Renal cortex interstitium (tissue), 11 donors: ENCODE results near the gene MYO3B. TPM values are rescaled to one million over a fixed set of nuclear protein-coding genes. Genes with fewer than 3 reads are reported as not detected.
"Not testable (repeated sequence)": the region's sequence is repeated elsewhere in the genome, so short reads cannot be mapped to it uniquely, and the experiment has no call there.

Experiments
- DNase-seq, 11 donors: peaks; one replicate each; pipeline ENCODE4 v3.0.0-alpha.2; 2013; ENCODE audit warnings: low read depth in 9 of 11, low spot score in 4 of 11; ENCODE audit errors: extremely low read depth in 1 of 11
- polyA plus RNA-seq, 3 donors: library from polyadenylated mRNA; unstranded; fragments of 120-200 nt; gene quantifications; one replicate each; pipeline ENCODE4 v1.2.1, GENCODE V29; 2013; ENCODE audit not compliant: insufficient read length in 3 of 3

Gene MYO3B
- polyA plus RNA-seq, 3 donors: 6.1 to 9.9 (median 6.6) TPM

DNA sequence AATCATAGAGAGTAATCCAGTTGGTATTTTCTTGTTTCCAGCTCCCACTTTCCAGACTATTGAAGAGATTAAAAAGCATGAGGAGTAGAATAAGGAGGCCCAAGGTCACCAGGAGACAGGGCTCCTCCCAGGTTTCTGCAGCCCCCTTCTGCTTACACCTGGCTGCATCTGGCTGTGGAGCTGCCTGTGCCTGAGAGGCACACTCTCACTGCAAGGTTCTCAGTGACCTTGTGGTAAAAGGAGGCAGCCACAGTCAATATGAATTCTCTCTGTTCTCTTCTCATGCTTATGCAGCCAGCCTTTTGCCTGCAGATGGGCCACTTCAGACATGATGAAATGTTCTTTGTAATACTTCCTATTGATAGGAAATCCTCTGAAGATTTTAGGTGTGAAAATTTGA lies 233.7 kb downstream of the MYO3B start:
- DNase-seq: no peak

GRCh38 chr2:170420961-170421687 lies 243.2 kb downstream of the MYO3B start:
- DNase-seq: no peak

- no peak for DNase-seq
These were observed 246.0 kb downstream of the MYO3B start for GRCh38 chr2:170423919-170424318.

GRCh38 chr2:170425281-170425751 lies 247.4 kb downstream of the MYO3B start:
- no peak for DNase-seq

DNA sequence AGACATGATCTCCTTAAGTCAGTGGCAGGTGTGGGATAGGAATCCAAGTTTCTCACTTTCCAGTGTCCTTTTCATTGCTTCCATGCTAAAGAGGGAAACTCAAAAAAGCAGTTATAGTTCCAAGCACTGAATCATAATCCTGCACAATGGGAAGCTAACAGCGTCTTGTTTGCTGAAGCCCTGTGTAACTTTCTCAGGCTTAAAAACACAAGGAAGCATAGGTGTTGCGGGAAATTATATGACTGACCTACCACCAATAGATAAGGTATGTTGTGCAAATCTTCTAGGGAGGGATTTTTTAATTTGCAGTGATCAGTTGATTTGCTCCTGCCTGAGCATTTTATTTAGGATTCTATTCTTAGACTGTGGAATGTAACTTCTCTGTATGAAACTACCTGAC lies 250.9 kb downstream of the MYO3B start:
- no peak for DNase-seq

- no peak for DNase-seq
These were observed 254.9 kb downstream of the MYO3B start for GRCh38 chr2:170432823-170433222.

DNA sequence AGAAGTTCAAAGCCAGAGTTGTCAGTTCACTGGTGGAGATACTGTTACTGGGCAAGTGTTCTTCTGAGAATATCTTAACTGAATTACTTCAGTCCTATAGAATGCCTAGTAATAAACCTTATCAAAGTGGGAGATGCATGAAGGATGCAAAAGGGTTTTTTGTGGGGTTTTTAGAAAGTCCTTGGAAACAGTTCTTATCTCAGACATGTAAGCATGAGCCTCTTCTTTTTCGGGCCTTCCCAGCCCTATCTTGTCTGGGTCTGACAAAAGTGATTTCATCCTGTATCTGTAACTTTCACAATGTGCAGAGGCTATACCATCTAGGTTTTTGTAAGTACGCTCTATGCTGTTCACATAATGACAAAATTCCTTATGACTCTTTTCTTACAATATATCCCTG lies 255.5 kb downstream of the MYO3B start:
- no peak for DNase-seq

DNA sequence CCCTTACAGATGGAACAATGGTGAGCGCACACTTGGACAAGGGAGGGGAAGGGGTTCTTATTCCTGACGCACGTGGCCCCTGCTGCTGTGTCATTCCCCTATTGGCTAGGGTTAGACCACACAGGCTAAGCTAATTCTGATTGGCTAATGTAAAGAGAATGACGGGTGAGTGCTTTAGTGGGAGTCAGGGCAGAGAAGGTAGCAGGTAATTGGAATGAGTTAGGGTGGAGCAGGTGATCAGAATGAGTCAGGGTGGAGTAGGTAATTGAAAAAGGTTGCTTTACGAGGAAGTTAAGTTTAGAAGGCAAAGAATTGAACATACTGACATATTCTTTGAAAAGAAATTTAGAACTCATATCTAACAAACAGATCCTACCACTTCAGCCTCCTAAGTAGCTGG lies 256.4 kb downstream of the MYO3B start:
- not testable (repeated sequence) for DNase-seq

GRCh38 chr2:170434900-170435621 lies 257.1 kb downstream of the MYO3B start:
- DNase-seq: no peak

- DNase-seq: peak in 4 of 11 donors; percentile 11 to 35 (median 21)
These were observed 258.4 kb downstream of the MYO3B start for GRCh38 chr2:170436077-170436943.

- no peak for DNase-seq
These were observed 268.1 kb downstream of the MYO3B start for GRCh38 chr2:170446078-170446477.

DNA sequence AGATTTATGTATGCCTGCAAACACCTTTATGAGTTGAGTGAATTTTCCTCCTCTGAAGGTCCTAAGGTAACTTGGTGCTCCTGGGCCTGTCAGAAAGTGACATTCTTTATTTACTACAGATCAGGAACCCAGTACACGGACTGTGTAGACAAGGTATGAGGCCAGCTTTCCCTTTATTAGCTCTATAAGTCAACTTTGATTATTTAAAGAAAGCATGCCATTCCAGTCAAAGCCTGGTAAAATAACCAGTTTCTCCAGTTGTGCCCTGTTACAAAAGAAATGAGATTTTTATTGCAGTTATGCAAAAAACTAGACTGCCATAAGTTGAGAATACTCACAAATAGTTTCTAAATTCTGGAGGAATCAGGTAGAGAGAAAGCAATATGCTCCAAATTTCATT lies 271.1 kb downstream of the MYO3B start:
- DNase-seq: no peak

- DNase-seq: no peak
These were observed 276.8 kb downstream of the MYO3B start for GRCh38 chr2:170454471-170455372.

DNA sequence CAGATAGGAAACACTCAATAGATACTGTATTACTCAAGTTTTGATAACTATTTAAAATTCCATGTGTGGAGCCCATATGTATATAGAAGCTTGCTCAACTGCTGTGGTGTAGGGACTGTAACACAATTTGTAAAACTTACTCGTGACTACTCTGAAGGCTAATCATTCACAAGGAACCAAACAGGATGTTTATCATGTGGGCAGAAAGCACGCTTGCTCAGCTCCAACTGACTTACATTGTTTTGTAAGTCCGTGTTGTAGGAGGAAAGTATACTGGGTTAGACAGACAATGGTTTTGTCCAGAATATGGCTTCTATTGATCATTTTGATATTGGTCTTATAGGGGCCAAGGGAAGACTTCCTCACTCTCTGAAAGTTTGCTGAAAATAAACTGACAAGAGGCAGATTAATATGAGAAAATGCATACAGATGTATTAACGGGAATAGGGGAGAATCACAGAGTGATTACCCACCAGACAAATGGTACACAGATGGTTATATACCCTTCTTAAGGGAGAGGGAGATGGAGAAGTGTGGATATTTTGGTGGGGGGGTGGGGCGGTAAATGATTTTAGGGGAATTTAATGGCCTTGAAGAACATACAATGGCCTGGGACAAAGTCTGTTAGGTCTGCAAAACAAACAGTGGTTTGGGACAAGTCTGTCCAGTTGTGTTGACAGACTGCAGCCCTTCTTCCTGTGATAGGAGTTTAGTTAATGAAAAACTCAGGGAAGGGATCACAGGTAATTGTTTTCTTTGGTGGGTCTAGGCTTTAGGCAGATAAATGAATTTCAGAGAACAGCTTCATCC lies 277.9 kb downstream of the MYO3B start:
- DNase-seq: no peak

DNA sequence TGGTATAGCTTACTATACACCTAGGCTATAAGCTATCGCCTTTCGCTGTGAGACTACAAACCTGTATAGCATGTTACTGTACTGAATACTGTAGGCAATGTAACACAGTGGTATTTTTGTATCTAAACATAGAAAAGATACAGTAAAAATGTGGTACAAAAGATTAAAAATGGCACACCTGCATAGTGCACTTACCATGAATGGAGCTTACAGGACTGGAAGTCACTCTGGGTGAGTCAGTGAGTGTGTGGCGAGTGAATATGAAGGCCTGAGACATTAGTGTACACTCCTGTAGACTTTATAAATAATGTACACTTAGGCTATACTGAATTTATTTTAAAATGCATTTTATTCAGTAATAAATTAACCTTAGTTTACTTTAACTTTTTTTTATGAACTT lies 279.0 kb downstream of the MYO3B start:
- DNase-seq: no peak

DNA sequence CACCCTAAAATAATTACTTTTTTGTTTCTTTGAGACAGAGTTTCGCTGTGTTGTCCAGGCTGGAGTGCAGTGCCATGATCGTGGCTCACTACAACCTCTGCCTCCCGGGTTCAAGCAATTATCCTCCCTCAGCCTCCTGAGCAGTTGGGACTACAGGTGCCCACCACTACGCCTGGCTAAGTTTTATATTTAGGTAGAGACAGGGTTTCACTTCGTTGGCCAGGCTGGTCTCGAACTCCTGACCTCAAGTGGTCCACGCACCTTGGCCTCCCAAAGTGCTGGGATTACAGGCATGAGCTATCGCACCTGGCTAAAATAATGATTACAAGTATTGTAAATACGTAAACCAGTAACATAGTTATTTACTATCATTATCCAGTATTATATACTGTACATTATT lies 279.8 kb downstream of the MYO3B start:
- DNase-seq: no peak

DNA sequence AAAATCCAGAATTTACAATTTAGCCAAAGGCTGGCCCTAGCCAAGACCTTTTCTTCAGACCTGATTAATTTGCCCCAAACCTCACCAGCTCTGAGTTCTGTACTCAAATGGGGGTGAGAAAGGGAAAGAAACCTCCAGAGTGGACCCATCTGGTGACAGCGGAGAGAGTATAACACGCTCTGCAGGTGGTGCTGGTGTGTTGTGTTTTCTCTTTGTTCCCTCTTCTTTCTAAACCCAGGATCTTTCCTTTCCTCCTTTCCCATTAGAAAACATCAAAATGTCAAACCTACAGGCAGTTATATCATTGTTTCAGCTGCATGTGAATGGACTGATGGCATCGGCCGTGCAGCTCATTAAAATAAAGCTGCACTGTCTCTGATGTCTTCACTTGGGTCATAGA lies 283.9 kb downstream of the MYO3B start:
- DNase-seq: no peak
